SK-N-SH (cell line): Measurements from ENCODE around the gene PCNA. TPM values are rescaled to one million over a fixed set of nuclear protein-coding genes. Genes with fewer than 3 reads are reported as not detected.

Experiments
- CTCF ChIA-PET: fragments of 300-600, 350-600 bp; formaldehyde crosslinking; extraction: SDS; loops from one replicate; lab custom pipeline; 2021; lab: Yijun Ruan, JAX
- POLR2A ChIA-PET: fragments of 350-600 bp; sonication (Branson Sonifier 250); formaldehyde crosslinking; extraction: SDS; loops from one replicate; lab custom pipeline; 2020; ENCODE audit warnings: antibody characterized with exemption, inconsistent platforms; lab: Yijun Ruan, JAX
- DNase-seq: peaks from one replicate; pipeline ENCODE4 v3.0.0; 2012
- H2AFZ ChIP-seq: fragments of 200-600 bp; sonication (generic); 2 replicates; pipeline ENCODE4 v1.8.1; 2016; ENCODE audit warnings: antibody characterized with exemption, mild to moderate bottlenecking, low read depth
- H3F3A ChIP-seq: fragments of 200-600 bp; sonication (generic); replicated peaks from 2 replicates; pipeline ENCODE3; 2016; ENCODE audit warnings: antibody characterized with exemption, mild to moderate bottlenecking; ENCODE audit not compliant: insufficient read depth
- H3K27ac ChIP-seq, 2 experiments: fragments of 200-500 bp in 1 of 2; fragments of 200-600 bp in 1 of 2; sonication (Bioruptor generic) in 1 of 2; sonication (generic), shearing (Covaris generic) in 1 of 2; 2 replicates each; pipeline versions ENCODE4 v1.5.1 to v1.6.1; 2014 to 2016; ENCODE audit warnings: low read depth in 2 of 2, inconsistent platforms in 1 of 2, low read length in 1 of 2, mild to moderate bottlenecking in 1 of 2, mixed read lengths in 1 of 2
- H3K27me3 ChIP-seq: fragments of 200-600 bp; sonication (generic), shearing (Covaris generic); 2 replicates; pipeline ENCODE4 v1.6.1; 2016; ENCODE audit warnings: mixed run types; ENCODE audit not compliant: insufficient read depth
- H3K36me3 ChIP-seq, 2 experiments: fragments of 200-500 bp in 1 of 2; fragments of 200-600 bp in 1 of 2; sonication (Bioruptor generic) in 1 of 2; sonication (generic) in 1 of 2; replicated peaks in 1 of 2; 2 replicates each; pipeline versions ENCODE3 to v1.5.1; 2014 to 2016; ENCODE audit warnings: low read length in 1 of 2, mild to moderate bottlenecking in 1 of 2; ENCODE audit not compliant: insufficient read depth in 2 of 2, control insufficient read depth in 1 of 2
- H3K4me1 ChIP-seq, 2 experiments: fragments of 200-500 bp in 1 of 2; fragments of 200-600 bp in 1 of 2; sonication (Bioruptor generic) in 1 of 2; sonication (generic), shearing (Covaris generic) in 1 of 2; 2 replicates each; pipeline versions ENCODE4 v1.5.1 to v1.6.1; 2014 to 2016; ENCODE audit warnings: low read depth in 1 of 2, low read length in 1 of 2, mixed run types in 1 of 2; ENCODE audit not compliant: insufficient read depth in 2 of 2, control insufficient read depth in 1 of 2
- H3K4me2 ChIP-seq: fragments of 200-600 bp; sonication (generic), shearing (Covaris generic); 2 replicates; pipeline ENCODE4 v1.6.1; 2017; ENCODE audit warnings: mixed run types
- H3K4me3 ChIP-seq, 2 experiments: fragments of 200-500 bp in 1 of 2; fragments of 200-600 bp in 1 of 2; sonication (Bioruptor generic) in 1 of 2; sonication (generic), shearing (Covaris generic) in 1 of 2; 2 replicates each; pipeline versions ENCODE4 v1.5.1 to v1.8.1; 2014 to 2016; ENCODE audit warnings: low read depth in 2 of 2, inconsistent platforms in 1 of 2, low read length in 1 of 2, mild to moderate bottlenecking in 1 of 2, mixed read lengths in 1 of 2, moderate library complexity in 1 of 2
- H3K79me2 ChIP-seq: fragments of 200-600 bp; sonication (generic); 2 replicates; pipeline ENCODE4 v1.8.1; 2017; ENCODE audit warnings: mild to moderate bottlenecking; ENCODE audit not compliant: insufficient read depth
- H3K9ac ChIP-seq: fragments of 200-600 bp; sonication (generic); 2 replicates; pipeline ENCODE4 v1.6.1; 2017; ENCODE audit warnings: mixed run types
- H3K9me2 ChIP-seq: fragments of 200-600 bp; sonication (generic); 2 replicates; pipeline ENCODE4 v1.6.1; 2017; ENCODE audit warnings: mixed run types
- H3K9me3 ChIP-seq: fragments of 200-600 bp; sonication (generic); 2 replicates; pipeline ENCODE4 v1.6.1; 2017; ENCODE audit warnings: mixed run types, mild to moderate bottlenecking, moderate library complexity
- H4K20me1 ChIP-seq: fragments of 200-600 bp; sonication (generic); 2 replicates; pipeline ENCODE4 v1.6.1; 2017; ENCODE audit warnings: mild to moderate bottlenecking, mixed run types; ENCODE audit not compliant: insufficient read depth
- CTCF ChIP-seq: fragments of 200-600 bp; sonication (generic); IDR thresholded peaks from 2 replicates; pipeline ENCODE4 v1.6.1; 2017; ENCODE audit warnings: antibody characterized with exemption, mild to moderate bottlenecking, moderate library complexity
- FOSL2 ChIP-seq: IDR thresholded peaks from 2 replicates; pipeline ENCODE4 v1.4.0; 2012; ENCODE audit warnings: low read depth, mild to moderate bottlenecking, moderate library complexity, borderline replicate concordance
- FOXJ3 ChIP-seq: sonication (generic); formaldehyde crosslinking; IDR thresholded peaks from 2 replicates; pipeline ENCODE4 v1.5.1; 2020; ENCODE audit warnings: mild to moderate bottlenecking, missing genetic modification reagents
- GABPA ChIP-seq: IDR thresholded peaks from 2 replicates; pipeline ENCODE4 v1.4.0; 2012; ENCODE audit warnings: low read depth, mild to moderate bottlenecking
- MEF2A ChIP-seq: IDR thresholded peaks from 2 replicates; pipeline ENCODE4 v1.4.0; 2012; ENCODE audit warnings: low read depth, borderline replicate concordance
- NRF1 ChIP-seq: IDR thresholded peaks from 2 replicates; pipeline ENCODE4 v1.6.1; 2012; ENCODE audit warnings: low read depth, mild to moderate bottlenecking, low read length
- RAD21 ChIP-seq: IDR thresholded peaks from 2 replicates; pipeline ENCODE4 v1.6.1; 2012; ENCODE audit warnings: mild to moderate bottlenecking, low read length
- RFX5 ChIP-seq: IDR thresholded peaks from 2 replicates; pipeline ENCODE4 v1.6.1; 2012; ENCODE audit warnings: mild to moderate bottlenecking, improper control_type of control experiment, low read length
- SMC3 ChIP-seq: IDR thresholded peaks from 2 replicates; pipeline ENCODE4 v1.6.1; 2012; ENCODE audit warnings: low read depth, low read length, improper control_type of control experiment
- TCF12 ChIP-seq: IDR thresholded peaks from 2 replicates; pipeline ENCODE4 v1.4.0; 2012
- USF2 ChIP-seq: fragments of 150-350 bp; IDR thresholded peaks from 2 replicates; pipeline ENCODE4 v1.6.1; 2017; ENCODE audit warnings: antibody characterized with exemption, low read length, low read depth, borderline replicate concordance
- ZBTB33 ChIP-seq: IDR thresholded peaks from 2 replicates; pipeline ENCODE4 v1.4.0; 2012; ENCODE audit warnings: low read depth, borderline replicate concordance
- WGBS: methylation state at CpG from one replicate; pipeline ENCODE4 v1.1.6; 2017; ENCODE audit warnings: low lambda C conversion rate; 5-methylcytosine and 5-hydroxymethylcytosine counted together
- polyA plus RNA-seq, 3 experiments: library from polyadenylated mRNA; depleted of rRNA; stranded (reverse); fragments of >200 nt; gene quantifications; 2 replicates each; pipeline ENCODE4 v1.2.3, GENCODE V29; 2012

The PCNA gene
- polyA plus RNA-seq, 1 of the 3 experiments (the other 2 are of a cell fraction): 185 TPM

- no peak overlapping the region for H3K4me2 ChIP-seq
- POLR2A ChIA-PET: no interaction called here
- no peak for DNase-seq
These were observed 45.5 kb downstream of the PCNA start for GRCh38 chr20:5074232-5074674.

More at GRCh38 chr20:5074232-5074674, 45.5 kb downstream of the PCNA start:
- H3K9ac ChIP-seq: no peak overlapping the region
- H3K36me3 ChIP-seq: no peaks in the 10 kb centered on the region
- no peak overlapping the region for H3K4me3 ChIP-seq
- H3K9me2 ChIP-seq: no peaks in the 10 kb centered on the region
- H3K4me1 ChIP-seq: no peaks in the 10 kb centered on the region; a peak in 1 of 4 replicates
- no peak overlapping the region for H2AFZ ChIP-seq
- CTCF ChIA-PET: no interaction called here
- H3K9me3 ChIP-seq: no peaks in the 10 kb centered on the region
- H4K20me1 ChIP-seq: no peaks in the 10 kb centered on the region
- H3K79me2 ChIP-seq: no peaks in the 10 kb centered on the region
- no peak for TF ChIP-seq FOSL2
- no peak for TF ChIP-seq TCF12
- no peak for TF ChIP-seq MEF2A
- no peak for TF ChIP-seq RAD21
- TF ChIP-seq SMC3: no peak
- TF ChIP-seq NRF1: no peak
- no peak for TF ChIP-seq GABPA
- no peak for TF ChIP-seq CTCF
- no peak for TF ChIP-seq USF2
- TF ChIP-seq RFX5: no peak
- no peak for TF ChIP-seq FOXJ3 (CRISPR knock-in tag)
- no peak for TF ChIP-seq ZBTB33
- no peak overlapping the region for H3K27ac ChIP-seq
- no peaks in the 10 kb centered on the region for H3K27me3 ChIP-seq
- no peaks in the 10 kb centered on the region for H3F3A ChIP-seq
- WGBS: 95% methylated on average over 3 of the region's 3 CpGs
